HEK293 (cell line): ENCODE data around the gene PDCL3.

Experiments used
- HOXA7 ChIP-seq: sonication (generic); formaldehyde crosslinking; IDR thresholded peaks from 2 replicates; pipeline ENCODE4 v1.8.1; 2022; ENCODE audit warnings: missing genetic modification reagents, borderline replicate concordance
- REST ChIP-seq: fragments of 450-650 bp; formaldehyde crosslinking; IDR thresholded peaks from 2 replicates; pipeline ENCODE4 v1.5.1; 2016; ENCODE audit warnings: missing biosample characterization, missing genetic modification characterization
- YY1 ChIP-seq: fragments of 450-650 bp; formaldehyde crosslinking; IDR thresholded peaks from 2 replicates; pipeline ENCODE4 v1.5.1; 2018; ENCODE audit warnings: missing biosample characterization, missing genetic modification characterization
- ZNF133 ChIP-seq: fragments of 450-650 bp; formaldehyde crosslinking; IDR thresholded peaks from 2 replicates; pipeline ENCODE4 v1.5.1; 2016; ENCODE audit warnings: missing biosample characterization, missing genetic modification characterization
- ZNF146 ChIP-seq: fragments of 450-650 bp; formaldehyde crosslinking; IDR thresholded peaks from 2 replicates; pipeline ENCODE4 v1.5.1; 2016; ENCODE audit warnings: missing biosample characterization, missing genetic modification characterization
- ZNF19 ChIP-seq: fragments of 450-650 bp; formaldehyde crosslinking; IDR thresholded peaks from 2 replicates; pipeline ENCODE4; 2016; ENCODE audit warnings: missing biosample characterization, missing genetic modification characterization, low read depth
- ZNF24 ChIP-seq: fragments of 450-650 bp; formaldehyde crosslinking; IDR thresholded peaks from 2 replicates; pipeline ENCODE4 v1.5.1; 2016; ENCODE audit warnings: missing biosample characterization, missing genetic modification characterization
- ZNF280C ChIP-seq: fragments of 450-650 bp; formaldehyde crosslinking; IDR thresholded peaks from 2 replicates; pipeline ENCODE4 v1.5.1; 2016; ENCODE audit warnings: missing biosample characterization, missing genetic modification characterization
- ZNF549 ChIP-seq: fragments of 450-650 bp; IDR thresholded peaks from 2 replicates; pipeline ENCODE4 v1.5.1; 2018; ENCODE audit warnings: missing biosample characterization, missing genetic modification characterization, mild to moderate bottlenecking, inconsistent platforms, moderate library complexity
- ZNF558 ChIP-seq: fragments of 450-650 bp; formaldehyde crosslinking; IDR thresholded peaks from 2 replicates; pipeline ENCODE4 v1.5.1; 2016; ENCODE audit warnings: missing biosample characterization, missing genetic modification characterization
- TF ChIP-seq, protein P1 (sequence below): fragments of 450-650 bp; formaldehyde crosslinking; IDR thresholded peaks from 2 replicates; pipeline ENCODE4 v1.5.1; 2016; ENCODE audit warnings: missing biosample characterization, missing genetic modification characterization
- TF ChIP-seq, protein P2 (sequence below): fragments of 450-650 bp; formaldehyde crosslinking; IDR thresholded peaks from 2 replicates; pipeline ENCODE4 v1.5.1; 2016; ENCODE audit warnings: missing biosample characterization, missing genetic modification characterization

- TF ChIP-seq YY1 (no peak), ZNF19 (no peak), ZNF133 (tag by site-specific recombination) (no peak), ZNF24 (tag by site-specific recombination) (no peak), ZNF558 (tag by site-specific recombination) (no peak), REST (tag by site-specific recombination) (no peak), ZNF549 (tag by site-specific recombination) (no peak), ZNF280C (tag by site-specific recombination) (no peak), ZNF146 (no peak), HOXA7 (CRISPR knock-in tag) (no peak)
- TF ChIP-seq, protein P1, sequence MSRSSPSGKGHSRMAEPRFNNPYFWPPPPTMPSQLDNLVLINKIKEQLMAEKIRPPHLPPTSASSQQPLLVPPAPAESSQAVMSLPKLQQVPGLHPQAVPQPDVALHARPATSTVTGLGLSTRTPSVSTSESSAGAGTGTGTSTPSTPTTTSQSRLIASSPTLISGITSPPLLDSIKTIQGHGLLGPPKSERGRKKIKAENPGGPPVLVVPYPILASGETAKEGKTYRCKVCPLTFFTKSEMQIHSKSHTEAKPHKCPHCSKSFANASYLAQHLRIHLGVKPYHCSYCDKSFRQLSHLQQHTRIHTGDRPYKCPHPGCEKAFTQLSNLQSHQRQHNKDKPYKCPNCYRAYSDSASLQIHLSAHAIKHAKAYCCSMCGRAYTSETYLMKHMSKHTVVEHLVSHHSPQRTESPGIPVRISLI = no peak
- TF ChIP-seq, protein P2, sequence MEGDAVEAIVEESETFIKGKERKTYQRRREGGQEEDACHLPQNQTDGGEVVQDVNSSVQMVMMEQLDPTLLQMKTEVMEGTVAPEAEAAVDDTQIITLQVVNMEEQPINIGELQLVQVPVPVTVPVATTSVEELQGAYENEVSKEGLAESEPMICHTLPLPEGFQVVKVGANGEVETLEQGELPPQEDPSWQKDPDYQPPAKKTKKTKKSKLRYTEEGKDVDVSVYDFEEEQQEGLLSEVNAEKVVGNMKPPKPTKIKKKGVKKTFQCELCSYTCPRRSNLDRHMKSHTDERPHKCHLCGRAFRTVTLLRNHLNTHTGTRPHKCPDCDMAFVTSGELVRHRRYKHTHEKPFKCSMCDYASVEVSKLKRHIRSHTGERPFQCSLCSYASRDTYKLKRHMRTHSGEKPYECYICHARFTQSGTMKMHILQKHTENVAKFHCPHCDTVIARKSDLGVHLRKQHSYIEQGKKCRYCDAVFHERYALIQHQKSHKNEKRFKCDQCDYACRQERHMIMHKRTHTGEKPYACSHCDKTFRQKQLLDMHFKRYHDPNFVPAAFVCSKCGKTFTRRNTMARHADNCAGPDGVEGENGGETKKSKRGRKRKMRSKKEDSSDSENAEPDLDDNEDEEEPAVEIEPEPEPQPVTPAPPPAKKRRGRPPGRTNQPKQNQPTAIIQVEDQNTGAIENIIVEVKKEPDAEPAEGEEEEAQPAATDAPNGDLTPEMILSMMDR (tag by site-specific recombination) = no peak
Measured at GRCh38 chr2:100596465-100596864, 33.7 kb downstream of the PDCL3 start.
